Choroid plexus epithelial cell (primary cell): ENCODE data around the gene MRPL20.
"Not testable (repeated sequence)": the region's sequence is repeated elsewhere in the genome, so short reads cannot be mapped to it uniquely, and the experiment has no call there.

Experiments used
- DNase-seq: peaks from one replicate; pipeline ENCODE4 v3.0.0-alpha.2; 2010; ENCODE audit warnings: low read depth
- H3K4me3 ChIP-seq: 2 replicates; pipeline ENCODE4 v1.5.1; 2011; ENCODE audit warnings: low read depth, mild to moderate bottlenecking, control low read depth, low read length, moderate library complexity
- CTCF ChIP-seq: conservative IDR thresholded peaks from 2 replicates; pipeline ENCODE4 v1.5.1; 2011; ENCODE audit warnings: low read depth, mild to moderate bottlenecking, control low read depth, inconsistent platforms, low read length, moderate library complexity

The MRPL20 gene

GRCh38 chr1:1406821-1407635, at the start of gene MRPL20:
Gene MRPL20, minus strand, starts transcription at chr1:1407293. Its CDS starts 76 bp downstream, at chr1:1407217.
- H3K4me3 ChIP-seq, result peak within 1 kb of the TSS; percentile 88
- TF ChIP-seq CTCF, result no peak
- DNase-seq, result peak; percentile 91

- H3K4me3 ChIP-seq, DNase-seq: not testable (repeated sequence)
These were observed 49.7 kb upstream of the MRPL20 start for GRCh38 chr1:1456683-1457255.

- not testable (repeated sequence) for DNase-seq, H3K4me3 ChIP-seq
These were observed 48.8 kb upstream of the MRPL20 start for GRCh38 chr1:1455934-1456333.

- no peak for TF ChIP-seq CTCF
- DNase-seq, result no peak
- no peak overlapping the region for H3K4me3 ChIP-seq
These were observed 48.3 kb upstream of the MRPL20 start for GRCh38 chr1:1455366-1455884.

- not testable (repeated sequence) for DNase-seq, H3K4me3 ChIP-seq
These were observed 47.4 kb upstream of the MRPL20 start for GRCh38 chr1:1454286-1455056.

GRCh38 chr1:1452882-1453281, 45.8 kb upstream of the MRPL20 start:
- no peak for TF ChIP-seq CTCF
- no peak for DNase-seq
- H3K4me3 ChIP-seq, result no peak overlapping the region

- DNase-seq, result not testable (repeated sequence)
These were observed 45.3 kb upstream of the MRPL20 start for GRCh38 chr1:1452365-1452739.

GRCh38 chr1:1451696-1452364, 44.7 kb upstream of the MRPL20 start:
- no peak for DNase-seq
- H3K4me3 ChIP-seq, result no peak overlapping the region
- TF ChIP-seq CTCF, result no peak

More at GRCh38 chr1:1452365-1452739, 45.3 kb upstream of the MRPL20 start:
- not testable (repeated sequence) for H3K4me3 ChIP-seq

GRCh38 chr1:1450616-1451015, 43.5 kb upstream of the MRPL20 start:
- not testable (repeated sequence) for DNase-seq, H3K4me3 ChIP-seq
